SK-MEL-5 (cell line): ENCODE data around the gene SERPINB8. TPM values are rescaled to one million over a fixed set of nuclear protein-coding genes. Genes with fewer than 3 reads are reported as not detected.
"Not testable (repeated sequence)": the region's sequence is repeated elsewhere in the genome, so short reads cannot be mapped to it uniquely, and the experiment has no call there.

Source experiments
- DNase-seq: peaks from one replicate; pipeline ENCODE4 v3.0.0-alpha.2; 2016; ENCODE audit warnings: low read depth, low spot score
- in situ Hi-C: cut with HindIII; loops from 2 replicates; pipeline ENCODE4 v1.10.0; 2016; ENCODE audit warnings: low sequenced_read_pairs, high pct_unique_total_duplicates, low pct_unique_long_range_greater_than_20kb
- polyA plus RNA-seq, 2 experiments: library from polyadenylated mRNA; depleted of rRNA; stranded (reverse); fragments of >200 nt; gene quantifications; 2 replicates each; pipeline ENCODE4 v1.2.3, GENCODE V29; 2015
- total RNA-seq: library from RNA; depleted of rRNA; stranded (reverse); fragments of >200 nt; shearing (Covaris generic); gene quantifications from 2 replicates; pipeline ENCODE4 v1.2.3, GENCODE V29; 2014; rRNA removed

SERPINB8 gene
- total RNA-seq: 7.5 and 9.2 TPM in 2 replicates
- 7.7 and 12.2 TPM in 2 replicates for polyA plus RNA-seq (2015; cell fraction: cytosol; rRNA removed)
- 2.4 and 4.6 TPM in 2 replicates for polyA plus RNA-seq (2015; cell fraction: nucleus; rRNA removed)

- DNase-seq: peak; percentile 89
- in situ Hi-C loops: no loop called here
Observed at GRCh38 chr18:63969942-63970808, at the start of gene SERPINB8. TSS of gene SERPINB8 (plus strand) at chr18:63970081. CDS start at chr18:63978309, 8,228 bp downstream.

GRCh38 chr18:63922049-63922448 lies 47.8 kb upstream of the SERPINB8 start:
- no peak for DNase-seq
- in situ Hi-C loops: no loop called here

GRCh38 chr18:63924551-63924950 lies 45.3 kb upstream of the SERPINB8 start:
- DNase-seq: no peak
- in situ Hi-C loops: no loop called here

- DNase-seq: no peak
- in situ Hi-C loops: no loop called here
Observed at GRCh38 chr18:63928331-63928730, 41.5 kb upstream of the SERPINB8 start.

- DNase-seq, in situ Hi-C loops: not testable (repeated sequence)
Observed at GRCh38 chr18:63929369-63929768, 40.5 kb upstream of the SERPINB8 start.

- no peak for DNase-seq
- in situ Hi-C loops: no loop called here
Observed at GRCh38 chr18:63930773-63931354, 39.0 kb upstream of the SERPINB8 start.

GRCh38 chr18:63936156-63936931 lies 33.5 kb upstream of the SERPINB8 start:
- in situ Hi-C loops: no loop called here
- peak; percentile 77 for DNase-seq

- no peak for DNase-seq
- in situ Hi-C loops: no loop called here
Observed at GRCh38 chr18:63936932-63937393, 32.9 kb upstream of the SERPINB8 start.

GRCh38 chr18:63940008-63940407 lies 29.9 kb upstream of the SERPINB8 start:
- in situ Hi-C loops: no loop called here
- no peak for DNase-seq

GRCh38 chr18:63940543-63941050 lies 29.3 kb upstream of the SERPINB8 start:
- in situ Hi-C loops, DNase-seq: not testable (repeated sequence)

GRCh38 chr18:63947051-63947790 lies 22.7 kb upstream of the SERPINB8 start:
- DNase-seq: no peak
- in situ Hi-C loops: no loop called here

GRCh38 chr18:63949068-63949737 lies 20.7 kb upstream of the SERPINB8 start, which contains the start of gene HMSD:
TSS of gene HMSD (plus strand) at chr18:63949301. CDS start at chr18:63953456, 4,155 bp downstream.
- in situ Hi-C loops: no loop called here
- no peak for DNase-seq

GRCh38 chr18:63951302-63951705 lies 18.6 kb upstream of the SERPINB8 start:
- no peak for DNase-seq
- in situ Hi-C loops: no loop called here

- in situ Hi-C loops: no loop called here
- DNase-seq: no peak
Observed at GRCh38 chr18:63953811-63954210, 16.1 kb upstream of the SERPINB8 start.

GRCh38 chr18:63956755-63957154 lies 13.1 kb upstream of the SERPINB8 start:
- in situ Hi-C loops: no loop called here
- no peak for DNase-seq

GRCh38 chr18:63960891-63961290 lies 9.0 kb upstream of the SERPINB8 start:
- in situ Hi-C loops: no loop called here

More at GRCh38 chr18:63960891-63961290, 9.0 kb upstream of the SERPINB8 start:
- DNase-seq: no peak
